ENCODE measurements around the gene MED17. TPM values are rescaled to one million over a fixed set of nuclear protein-coding genes. Genes with fewer than 3 reads are reported as not detected.
"Not testable (repeated sequence)": the region's sequence is repeated elsewhere in the genome, so short reads cannot be mapped to it uniquely, and the experiment has no call there.

Gene MED17
- total RNA-seq, 1 donor from 2014 or later, result 21.0 TPM

DNA sequence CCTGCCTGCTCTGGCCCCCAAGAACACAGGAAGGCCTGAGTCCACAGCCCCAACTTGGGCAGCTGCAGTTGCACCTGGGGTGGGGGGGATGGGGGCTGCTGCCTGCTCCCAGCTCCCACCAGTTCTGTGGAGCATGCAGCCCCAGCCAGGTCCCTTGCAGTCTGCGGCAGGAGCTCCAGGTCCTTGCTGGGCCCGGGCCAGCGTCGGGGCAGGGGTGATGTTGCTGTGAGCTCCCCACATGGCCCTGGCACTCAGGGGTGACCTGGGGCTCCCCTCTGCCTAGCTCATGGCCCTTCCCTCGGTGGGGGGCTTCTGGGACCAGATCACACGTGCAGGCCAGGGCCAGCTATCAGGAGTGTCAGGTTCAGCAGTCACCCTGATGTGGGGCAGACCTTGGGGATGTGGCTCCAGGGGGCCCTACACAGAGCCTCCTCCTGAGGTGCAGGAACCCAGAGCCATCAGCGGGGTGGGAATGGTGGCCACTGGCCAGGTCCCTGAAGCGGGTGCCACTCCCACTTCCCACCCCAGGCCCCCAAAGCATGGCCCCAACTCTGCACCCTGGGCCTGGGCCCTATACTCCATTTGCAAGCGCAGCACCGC lies 10.4 kb upstream of the MED17 start:
- no peaks in the 10 kb centered on the region for H3K9me3 ChIP-seq (replicated peaks)
- intact Hi-C loops (cut with micrococcal nuclease), result no loop called here
- no peak for TF ChIP-seq CTCF (IDR thresholded peaks at IDR 0.05; ENCODE audit: borderline replicate concordance)
- no peaks in the 10 kb centered on the region for H3K4me1 ChIP-seq
- H3K27me3 ChIP-seq (ENCODE audit: low read depth), result no peaks in the 10 kb centered on the region
- no peaks in the 10 kb centered on the region for H3K36me3 ChIP-seq
- no peak for DNase-seq
- no peak overlapping the region for H3K27ac ChIP-seq (replicated peaks)
- no peak overlapping the region for H3K4me3 ChIP-seq

- H3K27ac ChIP-seq (replicated peaks); H3K9me3 ChIP-seq (replicated peaks); H3K4me3 ChIP-seq; H3K36me3 ChIP-seq; H3K27me3 ChIP-seq (ENCODE audit: low read depth); DNase-seq; intact Hi-C loops (cut with micrococcal nuclease); H3K4me1 ChIP-seq: not testable (repeated sequence)
These were observed 9.5 kb upstream of the MED17 start for GRCh38 chr11:93774560-93774959.

DNA sequence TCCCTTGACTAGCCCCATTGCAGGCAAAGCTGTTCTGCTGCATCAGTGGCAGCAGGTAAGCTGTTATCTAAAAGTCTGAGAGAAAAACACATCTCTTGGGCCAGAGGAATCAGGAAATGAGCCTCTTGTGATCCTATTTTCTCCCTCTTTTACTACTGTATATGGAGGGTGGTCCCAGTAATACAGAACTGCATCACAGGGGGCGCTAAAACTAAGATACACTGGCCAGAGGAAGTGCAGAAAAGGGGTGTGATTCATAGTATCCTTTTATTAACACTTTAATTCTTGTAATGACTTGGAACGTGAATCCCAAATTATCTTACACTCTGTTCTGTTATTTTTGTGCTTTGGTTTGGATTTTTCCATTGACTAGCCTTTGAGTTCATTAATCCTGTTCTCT lies 8.8 kb upstream of the MED17 start:
- Histone ChIP-seq H3K4me1 (no peaks in the 10 kb centered on the region), H3K9me3 (replicated peaks) (no peaks in the 10 kb centered on the region), H3K27me3 (ENCODE audit: low read depth) (no peaks in the 10 kb centered on the region), H3K36me3 (no peaks in the 10 kb centered on the region), H3K27ac (replicated peaks) (no peak overlapping the region), H3K4me3 (no peak overlapping the region)
- DNase-seq, result no peak
- TF ChIP-seq CTCF (IDR thresholded peaks at IDR 0.05; ENCODE audit: borderline replicate concordance), result no peak
- intact Hi-C loops (cut with micrococcal nuclease), result no loop called here

DNA sequence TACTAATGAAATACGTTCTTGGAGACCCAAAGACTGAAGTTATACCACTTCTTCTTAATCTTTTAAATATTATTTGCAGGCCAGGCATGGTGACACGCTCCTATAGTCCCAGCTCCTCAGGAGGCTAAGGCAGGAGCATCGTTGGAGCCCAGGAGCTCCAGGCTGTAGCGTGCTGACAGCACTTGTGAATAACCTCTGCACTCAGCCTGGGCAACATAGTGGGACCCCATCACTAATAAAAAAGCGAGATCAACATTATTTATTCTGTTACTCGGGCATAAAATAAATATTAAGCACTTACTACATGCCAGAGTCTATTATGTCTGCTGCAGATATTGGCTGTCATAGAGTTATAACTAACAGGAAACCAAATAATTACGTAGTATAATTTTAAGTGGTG lies 720 bp upstream of the MED17 start:
- Histone ChIP-seq H3K36me3 (peaks cover 4% of the 10 kb centered on the region), H3K4me1 (peaks cover 49% of the 10 kb centered on the region), H3K4me3 (peak overlapping the region; percentile 97), H3K27ac (replicated peaks) (peak overlapping the region; percentile 94), H3K9me3 (replicated peaks) (no peaks in the 10 kb centered on the region), H3K27me3 (ENCODE audit: low read depth) (no peaks in the 10 kb centered on the region)
- intact Hi-C loops (cut with micrococcal nuclease), result no loop called here
- no peak for DNase-seq
- no peak for TF ChIP-seq CTCF (IDR thresholded peaks at IDR 0.05; ENCODE audit: borderline replicate concordance)

DNA sequence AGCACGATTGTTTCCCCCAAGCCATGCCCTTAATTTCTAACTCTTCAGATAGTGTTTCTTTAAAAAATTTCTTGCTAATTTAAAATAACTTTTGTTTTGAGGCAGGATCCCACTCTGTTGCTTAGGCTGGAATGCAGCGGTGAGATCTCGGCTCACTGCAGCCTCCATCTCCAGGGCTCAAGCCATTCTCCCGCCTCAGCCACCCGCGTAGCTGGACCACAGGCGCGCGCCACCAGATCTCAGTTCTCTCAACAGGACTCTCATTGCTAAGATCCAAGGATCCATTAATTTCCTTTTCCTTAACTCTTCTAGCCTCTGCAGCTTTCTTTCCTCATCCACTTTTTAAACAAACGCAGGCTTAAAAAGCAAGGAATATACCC lies 327 bp upstream of the MED17 start:
- H3K36me3 ChIP-seq, result peaks cover 8% of the 10 kb centered on the region
- no peak for DNase-seq
- intact Hi-C loops (cut with micrococcal nuclease), result no loop called here
- TF ChIP-seq CTCF (IDR thresholded peaks at IDR 0.05; ENCODE audit: borderline replicate concordance), result no peak
- H3K27me3 ChIP-seq (ENCODE audit: low read depth), result no peaks in the 10 kb centered on the region
- peak overlapping the region; percentile 94 for H3K27ac ChIP-seq (replicated peaks)
- peak overlapping the region; percentile 97 for H3K4me3 ChIP-seq
- H3K9me3 ChIP-seq (replicated peaks), result no peaks in the 10 kb centered on the region
- peaks cover 49% of the 10 kb centered on the region for H3K4me1 ChIP-seq

- H3K9me3 ChIP-seq (replicated peaks), result no peaks in the 10 kb centered on the region
- peak overlapping the region; percentile 94 for H3K27ac ChIP-seq (replicated peaks)
- DNase-seq, result no peak
- intact Hi-C loops (cut with micrococcal nuclease), result no loop called here
- H3K36me3 ChIP-seq, result peaks cover 19% of the 10 kb centered on the region
- no peak for TF ChIP-seq CTCF (IDR thresholded peaks at IDR 0.05; ENCODE audit: borderline replicate concordance)
- H3K4me1 ChIP-seq, result peaks cover 49% of the 10 kb centered on the region
- H3K4me3 ChIP-seq, result peak overlapping the region; percentile 97
- no peaks in the 10 kb centered on the region for H3K27me3 ChIP-seq (ENCODE audit: low read depth)
These were observed 866 bp downstream of the MED17 start for GRCh38 chr11:93784935-93785360.

Measured in left ventricle myocardium inferior (tissue), 1 donor.